HepG2 (cell line): Measurements from ENCODE around the gene UCN2. TPM values are rescaled to one million over a fixed set of nuclear protein-coding genes. Genes with fewer than 3 reads are reported as not detected.
A peak's percentile ranks its signal among the peaks of the same experiment; 100 is the strongest.

Experiments
- CENPT ChIP-seq: sonication (generic); formaldehyde crosslinking; IDR thresholded peaks from 2 replicates; pipeline ENCODE4 v1.8.0; 2022; ENCODE audit warnings: low read depth, mild to moderate bottlenecking, moderate library complexity, missing genetic modification reagents
- EP300 ChIP-seq, 3 experiments: sonication (generic) in 1 of 3; formaldehyde crosslinking in 1 of 3; IDR thresholded peaks; 2 replicates each; pipeline versions ENCODE4 v1.5.1 to v1.6.1; 2011 to 2020; ENCODE audit warnings: low read depth in 2 of 3, low read length in 2 of 3, borderline replicate concordance in 1 of 3, improper control_type of control experiment in 1 of 3, mild to moderate bottlenecking in 1 of 3, missing genetic modification reagents in 1 of 3, moderate library complexity in 1 of 3
- FOXJ3 ChIP-seq: sonication (generic); formaldehyde crosslinking; IDR thresholded peaks from 2 replicates; pipeline ENCODE4 v1.4.0; 2020; ENCODE audit warnings: missing genetic modification reagents, mild to moderate bottlenecking, borderline replicate concordance
- HNF4A ChIP-seq: sonication (generic); formaldehyde crosslinking; IDR thresholded peaks from 2 replicates; pipeline ENCODE4 v1.4.0; 2020; ENCODE audit warnings: missing genetic modification reagents
- MED1 ChIP-seq: sonication (generic); formaldehyde crosslinking; IDR thresholded peaks from 2 replicates; pipeline ENCODE4 v1.4.0; 2020; ENCODE audit warnings: missing genetic modification reagents
- MZF1 ChIP-seq: sonication (generic); formaldehyde crosslinking; IDR thresholded peaks from 2 replicates; pipeline ENCODE4 v1.8.1; 2023; ENCODE audit warnings: mild to moderate bottlenecking, missing genetic modification reagents, borderline replicate concordance
- NRL ChIP-seq: sonication (generic); formaldehyde crosslinking; IDR thresholded peaks from 2 replicates; pipeline ENCODE4 v1.5.0; 2020; ENCODE audit warnings: missing genetic modification reagents, mild to moderate bottlenecking, moderate library complexity, borderline replicate concordance
- PRPF4 ChIP-seq: fragments of 200-400 bp; formaldehyde crosslinking; IDR thresholded peaks from 2 replicates; pipeline ENCODE4 v1.6.1; 2016; ENCODE audit warnings: low read length, low read depth; ENCODE audit not compliant: poor library complexity, severe bottlenecking
- RFX5 ChIP-seq: IDR thresholded peaks from 2 replicates; pipeline ENCODE4 v1.6.1; 2011; ENCODE audit warnings: low read depth, low read length, improper control_type of control experiment
- ZBTB38 ChIP-seq: sonication (generic); formaldehyde crosslinking; IDR thresholded peaks from 2 replicates; pipeline ENCODE4 v1.5.1; 2020; ENCODE audit warnings: mild to moderate bottlenecking, missing genetic modification reagents
- ZNF136 ChIP-seq: sonication (generic); formaldehyde crosslinking; IDR thresholded peaks from 2 replicates; pipeline ENCODE4 v1.8.1; 2022; ENCODE audit warnings: low read depth, mild to moderate bottlenecking, moderate library complexity, missing genetic modification reagents
- ZNF746 ChIP-seq: sonication (generic); formaldehyde crosslinking; IDR thresholded peaks from 2 replicates; pipeline ENCODE4 v1.8.0; 2022; ENCODE audit warnings: mild to moderate bottlenecking, missing genetic modification reagents
- ZNF776 ChIP-seq: sonication (generic); formaldehyde crosslinking; IDR thresholded peaks from 2 replicates; pipeline ENCODE4 v1.4.0; 2020; ENCODE audit warnings: mild to moderate bottlenecking, missing genetic modification reagents
- ZZZ3 ChIP-seq: sonication (generic); formaldehyde crosslinking; IDR thresholded peaks from 2 replicates; pipeline ENCODE4 v1.4.0; 2020; ENCODE audit warnings: missing genetic modification reagents, mild to moderate bottlenecking, borderline replicate concordance
- polyA plus RNA-seq, 8 experiments: library from polyadenylated mRNA; depleted of rRNA in 3 of 8; stranded (reverse) in 7 of 8; unstranded in 1 of 8; fragments of >200 nt; fragmentation: Illumina TruSeq in 4 of 8; extraction: Trizol in 4 of 8; gene quantifications; 2 replicates each; pipeline versions ENCODE4 v1.2.1 to v1.2.3, GENCODE V29; 2011 to 2016; ENCODE audit warnings: low read depth in 4 of 8, missing spikeins in 1 of 8, mixed read lengths in 1 of 8; ENCODE audit not compliant: insufficient read depth in 1 of 8
- total RNA-seq, 5 experiments: library from RNA; depleted of rRNA; stranded (reverse); fragments of >200 nt; fragmentation: Illumina TruSeq; extraction: Trizol; gene quantifications; 2 replicates each; pipeline ENCODE4 v1.2.3, GENCODE V29; 2016; ENCODE audit warnings: low read depth in 1 of 5
- TF ChIP-seq, protein P1 (sequence below): sonication (generic); formaldehyde crosslinking; IDR thresholded peaks from 2 replicates; pipeline ENCODE4 v1.4.0; 2020; ENCODE audit warnings: mild to moderate bottlenecking, missing genetic modification reagents
- TF ChIP-seq, protein P2 (sequence below): fragments of 450-650 bp; IDR thresholded peaks from 2 replicates; pipeline ENCODE4 v1.6.1; 2017
- TF ChIP-seq, protein P3 (sequence below): sonication (generic); formaldehyde crosslinking; IDR thresholded peaks from 2 replicates; pipeline ENCODE4 v1.8.1; 2023; ENCODE audit warnings: missing genetic modification reagents, mild to moderate bottlenecking, borderline replicate concordance
- TF ChIP-seq, protein P4 (sequence below): IDR thresholded peaks from 2 replicates; pipeline ENCODE4 v1.6.1; 2018; ENCODE audit warnings: missing genetic modification reagents
- TF ChIP-seq, protein P5 (sequence below): sonication (generic); formaldehyde crosslinking; IDR thresholded peaks from 2 replicates; pipeline ENCODE4 v1.8.0; 2022; ENCODE audit warnings: low read depth, missing genetic modification reagents
- TF ChIP-seq, protein P6 (sequence below): fragments of 450-650 bp; IDR thresholded peaks from 2 replicates; pipeline ENCODE4 v1.6.1; 2016
- TF ChIP-seq, protein P7 (sequence below): sonication (generic); formaldehyde crosslinking; IDR thresholded peaks from 2 replicates; pipeline ENCODE4 v1.8.1; 2023; ENCODE audit warnings: mild to moderate bottlenecking, inconsistent platforms, moderate library complexity, missing genetic modification reagents, borderline replicate concordance

UCN2 gene
- total and polyA plus RNA-seq, 2 of the 13 experiments (the other 11 are each of a cell fraction or from before 2014, with no cell fraction given) = 0.07 to 1.5 TPM

DNA sequence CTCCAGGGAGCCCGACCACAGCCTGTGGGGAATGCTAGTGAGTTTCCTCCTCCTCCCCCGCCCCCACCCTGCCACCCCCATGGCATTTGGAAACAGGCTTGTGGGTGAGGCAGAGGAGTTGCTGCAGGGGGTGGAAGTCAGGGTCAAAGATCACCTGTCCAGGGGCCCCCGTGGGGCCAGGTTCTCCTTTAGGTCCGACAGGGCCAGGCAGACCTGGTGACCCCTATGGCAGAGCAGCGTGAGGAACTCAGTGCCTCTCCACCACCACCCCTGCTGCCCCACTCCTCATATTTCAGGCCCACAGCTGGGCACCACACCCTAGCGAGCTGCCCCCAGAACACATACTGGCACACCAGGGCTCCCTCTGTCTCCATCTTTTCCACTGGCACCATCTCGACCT is 8.9 kb upstream of the UCN2 start (continued):
- TF ChIP-seq, protein P1, sequence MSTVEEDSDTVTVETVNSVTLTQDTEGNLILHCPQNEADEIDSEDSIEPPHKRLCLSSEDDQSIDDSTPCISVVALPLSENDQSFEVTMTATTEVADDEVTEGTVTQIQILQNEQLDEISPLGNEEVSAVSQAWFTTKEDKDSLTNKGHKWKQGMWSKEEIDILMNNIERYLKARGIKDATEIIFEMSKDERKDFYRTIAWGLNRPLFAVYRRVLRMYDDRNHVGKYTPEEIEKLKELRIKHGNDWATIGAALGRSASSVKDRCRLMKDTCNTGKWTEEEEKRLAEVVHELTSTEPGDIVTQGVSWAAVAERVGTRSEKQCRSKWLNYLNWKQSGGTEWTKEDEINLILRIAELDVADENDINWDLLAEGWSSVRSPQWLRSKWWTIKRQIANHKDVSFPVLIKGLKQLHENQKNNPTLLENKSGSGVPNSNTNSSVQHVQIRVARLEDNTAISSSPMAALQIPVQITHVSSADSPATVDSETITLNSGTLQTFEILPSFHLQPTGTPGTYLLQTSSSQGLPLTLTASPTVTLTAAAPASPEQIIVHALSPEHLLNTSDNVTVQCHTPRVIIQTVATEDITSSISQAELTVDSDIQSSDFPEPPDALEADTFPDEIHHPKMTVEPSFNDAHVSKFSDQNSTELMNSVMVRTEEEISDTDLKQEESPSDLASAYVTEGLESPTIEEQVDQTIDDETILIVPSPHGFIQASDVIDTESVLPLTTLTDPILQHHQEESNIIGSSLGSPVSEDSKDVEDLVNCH (CRISPR knock-in tag) = no peak
- TF ChIP-seq ZZZ3 (CRISPR knock-in tag) (no peak), CENPT (CRISPR knock-in tag) (no peak), RFX5 (no peak), ZNF136 (no peak), FOXJ3 (no peak), PRPF4 (no peak), ZNF776 (no peak), NRL (CRISPR knock-in tag) (no peak), MZF1 (CRISPR knock-in tag) (no peak), EP300 (IDR thresholded peaks at IDR 0.05; ENCODE audit: low read depth in 2 of 2, low read length in 2 of 2) (peak in 1 of 2 experiments; percentile 23; a peak in 1 of 4 replicates), EP300 (CRISPR knock-in tag; IDR thresholded peaks at IDR 0.05; ENCODE audit: borderline replicate concordance) (no peak), ZNF746 (CRISPR knock-in tag) (no peak), ZBTB38 (CRISPR knock-in tag) (no peak), MED1 (CRISPR knock-in tag) (no peak), HNF4A (peak; percentile 22; the same call in 1 of the 2 replicates)
- TF ChIP-seq, protein P2, sequence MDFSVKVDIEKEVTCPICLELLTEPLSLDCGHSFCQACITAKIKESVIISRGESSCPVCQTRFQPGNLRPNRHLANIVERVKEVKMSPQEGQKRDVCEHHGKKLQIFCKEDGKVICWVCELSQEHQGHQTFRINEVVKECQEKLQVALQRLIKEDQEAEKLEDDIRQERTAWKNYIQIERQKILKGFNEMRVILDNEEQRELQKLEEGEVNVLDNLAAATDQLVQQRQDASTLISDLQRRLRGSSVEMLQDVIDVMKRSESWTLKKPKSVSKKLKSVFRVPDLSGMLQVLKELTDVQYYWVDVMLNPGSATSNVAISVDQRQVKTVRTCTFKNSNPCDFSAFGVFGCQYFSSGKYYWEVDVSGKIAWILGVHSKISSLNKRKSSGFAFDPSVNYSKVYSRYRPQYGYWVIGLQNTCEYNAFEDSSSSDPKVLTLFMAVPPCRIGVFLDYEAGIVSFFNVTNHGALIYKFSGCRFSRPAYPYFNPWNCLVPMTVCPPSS = no peak
- TF ChIP-seq, protein P3, sequence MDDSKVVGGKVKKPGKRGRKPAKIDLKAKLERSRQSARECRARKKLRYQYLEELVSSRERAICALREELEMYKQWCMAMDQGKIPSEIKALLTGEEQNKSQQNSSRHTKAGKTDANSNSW = no peak
- TF ChIP-seq, protein P4, sequence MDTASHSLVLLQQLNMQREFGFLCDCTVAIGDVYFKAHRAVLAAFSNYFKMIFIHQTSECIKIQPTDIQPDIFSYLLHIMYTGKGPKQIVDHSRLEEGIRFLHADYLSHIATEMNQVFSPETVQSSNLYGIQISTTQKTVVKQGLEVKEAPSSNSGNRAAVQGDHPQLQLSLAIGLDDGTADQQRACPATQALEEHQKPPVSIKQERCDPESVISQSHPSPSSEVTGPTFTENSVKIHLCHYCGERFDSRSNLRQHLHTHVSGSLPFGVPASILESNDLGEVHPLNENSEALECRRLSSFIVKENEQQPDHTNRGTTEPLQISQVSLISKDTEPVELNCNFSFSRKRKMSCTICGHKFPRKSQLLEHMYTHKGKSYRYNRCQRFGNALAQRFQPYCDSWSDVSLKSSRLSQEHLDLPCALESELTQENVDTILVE (CRISPR knock-in tag) = no peak
- TF ChIP-seq, protein P5, sequence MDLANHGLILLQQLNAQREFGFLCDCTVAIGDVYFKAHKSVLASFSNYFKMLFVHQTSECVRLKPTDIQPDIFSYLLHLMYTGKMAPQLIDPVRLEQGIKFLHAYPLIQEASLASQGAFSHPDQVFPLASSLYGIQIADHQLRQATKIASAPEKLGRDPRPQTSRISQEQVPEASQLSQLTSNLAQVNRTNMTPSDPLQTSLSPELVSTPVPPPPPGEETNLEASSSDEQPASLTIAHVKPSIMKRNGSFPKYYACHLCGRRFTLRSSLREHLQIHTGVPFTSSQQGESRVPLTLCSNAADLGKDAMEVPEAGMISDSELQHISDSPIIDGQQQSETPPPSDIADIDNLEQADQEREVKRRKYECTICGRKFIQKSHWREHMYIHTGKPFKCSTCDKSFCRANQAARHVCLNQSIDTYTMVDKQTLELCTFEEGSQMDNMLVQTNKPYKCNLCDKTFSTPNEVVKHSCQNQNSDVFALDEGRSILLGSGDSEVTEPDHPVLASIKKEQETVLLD (CRISPR knock-in tag) = no peak
- TF ChIP-seq, protein P6, sequence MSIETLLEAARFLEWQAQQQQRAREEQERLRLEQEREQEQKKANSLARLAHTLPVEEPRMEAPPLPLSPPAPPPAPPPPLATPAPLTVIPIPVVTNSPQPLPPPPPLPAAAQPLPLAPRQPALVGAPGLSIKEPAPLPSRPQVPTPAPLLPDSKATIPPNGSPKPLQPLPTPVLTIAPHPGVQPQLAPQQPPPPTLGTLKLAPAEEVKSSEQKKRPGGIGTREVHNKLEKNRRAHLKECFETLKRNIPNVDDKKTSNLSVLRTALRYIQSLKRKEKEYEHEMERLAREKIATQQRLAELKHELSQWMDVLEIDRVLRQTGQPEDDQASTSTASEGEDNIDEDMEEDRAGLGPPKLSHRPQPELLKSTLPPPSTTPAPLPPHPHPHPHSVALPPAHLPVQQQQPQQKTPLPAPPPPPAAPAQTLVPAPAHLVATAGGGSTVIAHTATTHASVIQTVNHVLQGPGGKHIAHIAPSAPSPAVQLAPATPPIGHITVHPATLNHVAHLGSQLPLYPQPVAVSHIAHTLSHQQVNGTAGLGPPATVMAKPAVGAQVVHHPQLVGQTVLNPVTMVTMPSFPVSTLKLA = no peak
- TF ChIP-seq, protein P7, sequence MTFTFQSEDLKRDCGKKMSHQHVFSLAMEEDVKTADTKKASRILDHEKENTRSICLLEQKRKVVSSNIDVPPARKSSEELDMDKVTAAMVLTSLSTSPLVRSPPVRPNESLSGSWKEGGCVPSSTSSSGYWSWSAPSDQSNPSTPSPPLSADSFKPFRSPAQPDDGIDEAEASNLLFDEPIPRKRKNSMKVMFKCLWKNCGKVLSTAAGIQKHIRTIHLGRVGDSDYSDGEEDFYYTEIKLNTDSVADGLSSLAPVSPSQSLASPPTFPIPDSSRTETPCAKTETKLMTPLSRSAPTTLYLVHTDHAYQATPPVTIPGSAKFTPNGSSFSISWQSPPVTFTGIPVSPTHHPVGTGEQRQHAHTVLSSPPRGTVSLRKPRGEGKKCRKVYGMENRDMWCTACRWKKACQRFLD (CRISPR knock-in tag) = no peak
